CD4-positive, alpha-beta T cell treated with Interleukin-15 for 1 hour (primary cell): ENCODE results near the gene DZIP1L.
"Not testable (repeated sequence)": the region's sequence is repeated elsewhere in the genome, so short reads cannot be mapped to it uniquely, and the experiment has no call there.

Experiments used
- DNase-seq: peaks from one replicate; pipeline ENCODE4 v3.0.0-alpha.2; 2020

Gene DZIP1L, protein sequence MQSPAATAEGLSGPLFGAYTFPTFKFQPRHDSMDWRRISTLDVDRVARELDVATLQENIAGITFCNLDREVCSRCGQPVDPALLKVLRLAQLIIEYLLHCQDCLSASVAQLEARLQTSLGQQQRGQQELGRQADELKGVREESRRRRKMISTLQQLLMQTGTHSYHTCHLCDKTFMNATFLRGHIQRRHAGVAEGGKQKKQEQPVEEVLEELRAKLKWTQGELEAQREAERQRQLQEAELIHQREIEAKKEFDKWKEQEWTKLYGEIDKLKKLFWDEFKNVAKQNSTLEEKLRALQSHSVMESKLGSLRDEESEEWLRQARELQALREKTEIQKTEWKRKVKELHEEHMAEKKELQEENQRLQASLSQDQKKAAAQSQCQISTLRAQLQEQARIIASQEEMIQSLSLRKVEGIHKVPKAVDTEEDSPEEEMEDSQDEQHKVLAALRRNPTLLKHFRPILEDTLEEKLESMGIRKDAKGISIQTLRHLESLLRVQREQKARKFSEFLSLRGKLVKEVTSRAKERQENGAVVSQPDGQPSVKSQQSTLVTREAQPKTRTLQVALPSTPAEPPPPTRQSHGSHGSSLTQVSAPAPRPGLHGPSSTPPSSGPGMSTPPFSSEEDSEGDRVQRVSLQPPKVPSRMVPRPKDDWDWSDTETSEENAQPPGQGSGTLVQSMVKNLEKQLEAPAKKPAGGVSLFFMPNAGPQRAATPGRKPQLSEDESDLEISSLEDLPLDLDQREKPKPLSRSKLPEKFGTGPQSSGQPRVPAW

GRCh38 chr3:138114988-138115971, at the start of gene DZIP1L:
Gene DZIP1L (minus strand): TSS chr3:138115608. CDS start chr3:138103971, 11,637 bp downstream.
- no peak for DNase-seq

GRCh38 chr3:138165061-138165460, 49.7 kb upstream of the DZIP1L start:
- DNase-seq = no peak

GRCh38 chr3:138157743-138158142, 42.3 kb upstream of the DZIP1L start:
- no peak for DNase-seq

GRCh38 chr3:138154534-138154933, 39.1 kb upstream of the DZIP1L start:
- no peak for DNase-seq

- no peak for DNase-seq
Observed at GRCh38 chr3:138148503-138148902, 33.1 kb upstream of the DZIP1L start.

DNA sequence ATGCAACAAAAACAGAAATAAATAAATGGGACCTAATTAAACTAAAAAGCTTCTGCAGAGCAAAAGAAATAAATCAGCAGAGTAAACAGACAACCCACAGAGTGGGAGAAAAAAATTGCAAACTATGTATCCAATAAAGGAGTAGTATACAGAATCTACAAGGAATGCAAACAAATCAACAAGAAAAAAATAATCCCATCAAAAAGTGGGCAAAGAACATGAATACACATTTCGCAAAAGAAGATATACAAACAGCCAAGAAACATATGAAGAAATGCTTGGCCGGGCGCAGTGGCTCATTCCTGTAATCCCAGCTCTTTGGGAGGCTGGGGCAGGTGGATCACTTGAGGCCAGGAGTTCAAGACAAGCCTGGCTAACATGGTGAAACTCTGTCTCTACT, 26.8 kb upstream of the DZIP1L start:
- not testable (repeated sequence) for DNase-seq

- no peak for DNase-seq
Observed at GRCh38 chr3:138140940-138141339, 25.5 kb upstream of the DZIP1L start.

DNA sequence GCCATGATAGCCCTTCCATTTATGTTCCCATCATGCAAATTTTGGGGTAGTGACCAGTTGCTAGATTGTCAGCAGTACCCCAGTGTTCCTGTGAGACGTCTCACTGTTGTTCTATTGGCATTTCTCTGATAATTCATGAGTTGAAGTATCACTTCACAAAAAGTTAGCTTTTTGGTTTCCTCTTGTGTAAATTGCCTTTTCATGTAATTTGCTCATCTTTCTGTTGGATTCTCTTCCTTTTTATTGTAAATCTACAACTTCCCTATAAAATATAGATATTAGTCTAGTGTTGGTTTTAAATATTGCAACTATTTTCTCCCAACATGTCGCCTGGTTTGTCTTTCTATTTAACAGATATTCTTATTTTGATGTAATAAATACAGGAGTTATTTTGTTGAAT, 24.3 kb upstream of the DZIP1L start:
- no peak for DNase-seq

GRCh38 chr3:138137861-138138260, 22.5 kb upstream of the DZIP1L start:
- DNase-seq = no peak

GRCh38 chr3:138136201-138136600, 20.8 kb upstream of the DZIP1L start:
- no peak for DNase-seq

- DNase-seq = no peak
Observed at GRCh38 chr3:138135833-138136194, 20.4 kb upstream of the DZIP1L start.

DNA sequence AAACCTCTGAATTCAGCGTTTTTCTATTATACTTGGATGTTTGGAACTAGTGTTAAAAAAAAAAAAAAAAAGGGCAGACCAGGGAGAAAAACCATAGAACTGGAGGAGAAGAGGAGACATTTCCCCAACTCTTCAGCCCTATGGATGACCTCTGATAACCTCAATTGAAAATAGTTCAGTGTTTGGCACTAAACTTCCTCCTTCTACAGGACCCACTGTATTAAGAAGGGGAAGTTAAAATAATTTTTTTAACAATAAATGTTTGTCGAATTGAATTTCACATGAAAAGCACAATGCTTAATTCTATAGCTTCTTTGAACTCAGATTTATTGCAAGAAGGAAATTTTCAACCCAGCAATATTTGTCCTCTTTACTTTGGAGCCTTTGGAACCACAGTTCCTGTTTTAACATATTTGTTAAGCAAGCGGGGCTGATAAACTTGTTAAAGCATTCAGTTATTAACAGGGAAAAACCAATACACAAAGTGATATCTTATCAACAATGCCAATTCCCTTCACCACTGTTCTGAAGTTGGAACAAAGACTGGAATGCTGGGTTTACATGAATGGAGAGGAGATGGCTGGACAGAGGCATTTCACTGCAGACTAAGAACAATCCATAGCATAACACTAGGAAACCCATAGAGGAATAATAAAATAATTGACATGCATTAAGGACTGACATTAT, 19.9 kb upstream of the DZIP1L start:
- no peak for DNase-seq

DNA sequence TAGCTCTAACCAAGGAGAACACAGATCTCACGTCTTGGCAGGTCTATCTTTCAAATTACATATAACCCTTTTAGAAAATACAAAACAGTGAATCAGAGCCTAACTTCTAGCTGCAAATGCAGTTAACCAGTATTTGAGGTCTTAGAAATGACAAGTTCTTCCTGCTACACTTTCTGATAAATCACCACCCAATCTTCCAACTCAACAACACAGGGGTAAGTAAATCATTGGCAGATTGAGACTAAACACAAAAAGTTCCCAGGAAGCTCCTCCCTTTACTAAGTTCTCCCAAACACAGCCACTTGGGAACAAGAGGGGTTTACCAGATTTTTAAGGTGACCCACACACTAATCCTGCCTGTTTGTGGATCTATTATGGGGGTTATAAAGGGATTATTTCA, 16.8 kb upstream of the DZIP1L start, which contains the start of gene A4GNT:
TSS of gene A4GNT (minus strand) at position 152 of the 400 bp plus-strand sequence. CDS start 1,134 bp downstream, outside the sequence.
- DNase-seq = no peak

DNA sequence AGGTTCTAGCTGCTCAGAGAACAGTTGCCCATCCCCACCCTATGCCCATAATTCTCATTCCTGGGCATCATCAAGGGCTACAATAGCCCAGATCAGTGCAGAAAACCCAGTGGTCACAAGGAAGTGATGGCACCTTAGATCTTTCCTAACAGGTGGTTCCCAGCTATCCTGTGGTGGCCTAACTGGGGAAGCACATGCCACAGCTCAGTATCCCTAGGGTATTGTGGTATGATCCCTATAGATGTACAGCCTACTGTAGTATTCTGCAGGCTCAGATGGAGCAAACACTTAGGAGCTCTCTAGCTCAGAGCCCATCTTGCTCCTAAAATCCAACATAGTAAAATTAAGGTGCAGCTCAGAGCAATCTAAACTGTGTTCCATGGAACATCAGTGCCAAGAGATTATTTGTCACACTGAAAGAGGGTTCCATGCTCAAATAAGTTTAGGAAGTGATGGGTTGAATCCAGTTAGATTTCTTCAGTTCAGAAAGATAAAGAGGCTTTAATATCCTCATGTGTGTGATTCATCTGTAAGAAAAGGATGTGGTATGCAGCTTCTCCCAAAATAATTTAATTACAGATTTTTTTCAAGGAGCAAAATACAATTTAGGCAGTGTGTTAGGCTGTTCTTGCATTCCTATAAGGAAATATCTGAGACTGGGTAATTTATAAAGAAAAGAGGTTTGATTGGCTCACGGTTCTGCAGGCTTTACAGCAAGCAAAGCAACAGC, 12.4 kb upstream of the DZIP1L start:
- DNase-seq = no peak

DNA sequence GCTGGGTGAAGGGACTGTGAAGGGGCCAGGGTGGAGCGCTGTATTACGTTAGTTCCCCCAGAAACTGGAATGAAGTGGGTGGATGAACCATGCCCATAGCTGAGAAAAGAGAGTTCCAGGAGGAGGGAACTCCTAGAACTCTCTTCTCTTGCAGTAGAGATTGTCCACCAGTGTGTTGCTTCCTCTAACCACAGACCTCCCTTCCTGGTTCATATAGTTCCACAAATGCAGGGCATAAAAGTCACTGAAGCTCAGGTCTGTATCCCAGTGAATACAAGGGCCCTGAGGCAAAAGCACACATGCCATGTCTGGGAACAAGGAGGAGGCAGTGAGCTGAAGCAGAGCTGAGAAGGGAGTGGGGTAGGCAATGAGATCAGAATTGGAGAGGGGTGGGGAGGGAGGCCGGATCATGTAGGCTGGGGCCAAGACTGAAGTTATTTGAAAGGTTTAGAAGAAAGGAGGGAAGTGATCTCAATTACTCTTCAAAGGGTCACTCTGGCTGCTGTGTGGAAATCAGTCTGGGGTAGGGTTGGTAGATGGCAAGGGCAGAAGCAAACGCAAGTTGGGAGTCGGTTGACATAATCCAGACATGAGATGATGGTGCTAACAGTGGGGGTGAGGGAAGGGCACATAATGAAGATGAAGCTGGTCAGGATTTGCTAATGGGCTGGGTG, 10.3 kb upstream of the DZIP1L start:
- no peak for DNase-seq

DNA sequence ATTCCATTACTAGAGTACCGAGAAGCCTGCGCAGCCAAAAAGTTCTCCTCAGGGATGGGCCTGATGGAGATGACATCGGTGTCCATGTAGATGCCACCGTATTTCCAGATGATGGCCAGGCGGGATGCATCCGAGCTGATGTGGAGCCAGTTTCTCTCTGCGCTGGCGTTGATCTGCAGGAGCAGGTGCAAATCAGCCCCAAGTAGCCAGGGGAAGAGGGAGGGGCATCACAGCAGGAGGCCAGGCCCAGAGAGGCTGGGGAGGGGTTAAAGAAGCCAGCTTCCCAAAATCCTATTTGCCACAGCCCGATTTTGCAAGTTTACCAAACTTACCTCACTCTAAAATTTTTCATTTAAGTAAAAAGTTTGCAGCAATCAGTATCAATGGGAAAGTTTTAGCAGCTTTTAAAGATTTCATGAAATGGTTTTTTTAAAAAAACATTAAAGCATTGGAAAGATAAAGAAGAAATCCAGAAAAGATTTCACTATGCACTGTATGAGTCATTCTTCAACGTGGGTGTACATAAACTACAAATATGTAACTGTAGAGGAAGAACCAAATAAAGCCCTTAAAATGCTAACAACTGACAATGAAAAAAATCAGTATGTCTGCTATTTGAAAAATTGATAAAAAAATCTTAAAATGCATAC, 9.4 kb upstream of the DZIP1L start:
- no peak for DNase-seq

DNA sequence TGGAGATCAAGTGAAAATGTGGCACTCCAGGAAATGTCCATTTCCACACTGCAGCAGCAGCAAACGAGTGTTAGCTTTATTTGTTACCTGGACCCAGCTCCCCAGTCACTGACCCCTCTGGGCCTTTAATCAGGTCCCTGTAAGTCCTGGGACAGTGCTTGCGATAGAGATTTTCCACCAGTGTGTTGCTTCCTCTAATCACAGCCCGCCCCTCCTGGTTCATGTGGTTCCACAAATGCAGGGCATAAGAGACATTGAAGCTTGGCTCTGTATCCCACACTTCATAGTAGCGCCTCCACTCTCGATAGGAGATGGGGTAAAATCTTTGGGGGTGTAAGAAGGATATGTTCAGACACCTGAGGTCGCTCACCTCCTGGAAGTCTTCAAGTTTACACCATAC, 8.8 kb upstream of the DZIP1L start:
- no peak for DNase-seq

GRCh38 chr3:138119423-138119766, 4.0 kb upstream of the DZIP1L start:
- no peak for DNase-seq

- DNase-seq = no peak
Observed at GRCh38 chr3:138118612-138119422, 3.4 kb upstream of the DZIP1L start.
